GM19395 (cell line): ENCODE data around the gene CDKN2AIPNL.
"Not testable (repeated sequence)": the region's sequence is repeated elsewhere in the genome, so short reads cannot be mapped to it uniquely, and the experiment has no call there.

ENCODE experiments used
- ATAC-seq: cut with Tn5 transposase; IDR thresholded peaks from one replicate; pipeline ENCODE4 v1.9.1; 2021; ENCODE audit warnings: mild to moderate bottlenecking, moderate library complexity; ENCODE audit not compliant: unreplicated experiment

The CDKN2AIPNL gene

GRCh38 chr5:134403951-134404350, 7.7 kb downstream of the CDKN2AIPNL start:
- no peak for ATAC-seq

GRCh38 chr5:134398609-134399155, 13.0 kb downstream of the CDKN2AIPNL start:
- no peak for ATAC-seq

GRCh38 chr5:134397196-134397595, 14.5 kb downstream of the CDKN2AIPNL start:
- no peak for ATAC-seq

- no peak for ATAC-seq
Measured at GRCh38 chr5:134396274-134396673, 15.4 kb downstream of the CDKN2AIPNL start.

GRCh38 chr5:134394932-134395331, 16.7 kb downstream of the CDKN2AIPNL start:
- no peak for ATAC-seq

- no peak for ATAC-seq
Measured at GRCh38 chr5:134392301-134392700, 19.4 kb downstream of the CDKN2AIPNL start.

GRCh38 chr5:134387443-134387842, 24.2 kb downstream of the CDKN2AIPNL start:
- ATAC-seq, result no peak

GRCh38 chr5:134383980-134384697, 27.5 kb downstream of the CDKN2AIPNL start:
- no peak for ATAC-seq

GRCh38 chr5:134382204-134382603, 29.5 kb downstream of the CDKN2AIPNL start:
- ATAC-seq, result not testable (repeated sequence)

GRCh38 chr5:134380346-134380745, 31.3 kb downstream of the CDKN2AIPNL start:
- no peak for ATAC-seq

GRCh38 chr5:134374232-134374631, 37.4 kb downstream of the CDKN2AIPNL start:
- no peak for ATAC-seq

GRCh38 chr5:134373633-134374032, 38.0 kb downstream of the CDKN2AIPNL start:
- ATAC-seq, result not testable (repeated sequence)

GRCh38 chr5:134371834-134372340, 39.8 kb downstream of the CDKN2AIPNL start:
- ATAC-seq, result no peak

- ATAC-seq, result peak; percentile 72
Measured at GRCh38 chr5:134370871-134371833, 40.5 kb downstream of the CDKN2AIPNL start, which contains the start of gene UBE2B. Gene UBE2B, plus strand, starts transcription at chr5:134371569. Its CDS starts 27 bp downstream, at chr5:134371596.

GRCh38 chr5:134370311-134370870, 41.3 kb downstream of the CDKN2AIPNL start:
- ATAC-seq, result peak; percentile 9

GRCh38 chr5:134365604-134366003, 46.1 kb downstream of the CDKN2AIPNL start:
- ATAC-seq, result no peak

GRCh38 chr5:134355681-134356080, 56.0 kb downstream of the CDKN2AIPNL start:
- no peak for ATAC-seq
